Activated T-cell treated with anti-CD3 and anti-CD28 coated beads, Interleukin-2, amount 50 U/mL, for 24 hours (primary cell): ENCODE measurements around the gene GDPD3.
"Not testable (repeated sequence)": the region's sequence is repeated elsewhere in the genome, so short reads cannot be mapped to it uniquely, and the experiment has no call there.

Experiments used
- DNase-seq: peaks from one replicate; pipeline ENCODE4 v3.0.0-alpha.2; 2020
- H3K27ac Mint-ChIP-seq: 2 replicates; pipeline ENCODE4 v1.8.0; 2020; ENCODE audit warnings: mild to moderate bottlenecking, mixed read lengths
- H3K27me3 Mint-ChIP-seq: 2 replicates; pipeline ENCODE4 v1.8.0; 2020; ENCODE audit warnings: mixed read lengths
- H3K36me3 Mint-ChIP-seq: 2 replicates; pipeline ENCODE4 v1.8.0; 2020; ENCODE audit warnings: low read depth, mixed read lengths
- H3K4me1 Mint-ChIP-seq: 2 replicates; pipeline ENCODE4 v1.8.0; 2020; ENCODE audit warnings: low read depth, mixed read lengths
- H3K4me3 Mint-ChIP-seq: 2 replicates; pipeline ENCODE4 v1.8.0; 2020; ENCODE audit warnings: mild to moderate bottlenecking, moderate library complexity, mixed read lengths
- H3K9me3 Mint-ChIP-seq: 2 replicates; pipeline ENCODE4 v1.8.0; 2020; ENCODE audit warnings: mixed read lengths

Gene GDPD3

GRCh38 chr16:30115238-30115637 is 1.9 kb upstream of the GDPD3 start:
- Mint-ChIP-seq H3K4me3 (no peak overlapping the region), H3K4me1 (peaks cover 16% of the 10 kb centered on the region)

GRCh38 chr16:30114833-30115232 is 1.5 kb upstream of the GDPD3 start:
- Mint-ChIP-seq H3K36me3 (peaks cover 57% of the 10 kb centered on the region), H3K4me1 (peaks cover 13% of the 10 kb centered on the region)
- H3K27me3 Mint-ChIP-seq, H3K27ac Mint-ChIP-seq, DNase-seq, H3K4me3 Mint-ChIP-seq, H3K9me3 Mint-ChIP-seq: not testable (repeated sequence)

More at GRCh38 chr16:30115238-30115637, 1.9 kb upstream of the GDPD3 start:
- Mint-ChIP-seq H3K27ac (no peak overlapping the region), H3K36me3 (peaks cover 58% of the 10 kb centered on the region), H3K27me3 (no peaks in the 10 kb centered on the region), H3K9me3 (no peaks in the 10 kb centered on the region)
- no peak for DNase-seq

- H3K36me3 Mint-ChIP-seq: peaks cover 57% of the 10 kb centered on the region
- peaks cover 12% of the 10 kb centered on the region for H3K4me1 Mint-ChIP-seq
- no peak overlapping the region for H3K27ac Mint-ChIP-seq
- no peaks in the 10 kb centered on the region for H3K27me3 Mint-ChIP-seq
- DNase-seq: no peak
- H3K4me3 Mint-ChIP-seq: no peak overlapping the region
- H3K9me3 Mint-ChIP-seq: no peaks in the 10 kb centered on the region
These were observed 1.1 kb upstream of the GDPD3 start for GRCh38 chr16:30114411-30114810.

- no peaks in the 10 kb centered on the region for H3K27me3 Mint-ChIP-seq
- H3K4me3 Mint-ChIP-seq: no peak overlapping the region
- H3K9me3 Mint-ChIP-seq: no peaks in the 10 kb centered on the region
- DNase-seq: no peak
- peak overlapping the region; percentile 11 for H3K27ac Mint-ChIP-seq
- H3K36me3 Mint-ChIP-seq: peaks cover 55% of the 10 kb centered on the region
- peaks cover 11% of the 10 kb centered on the region for H3K4me1 Mint-ChIP-seq
These were observed 485 bp upstream of the GDPD3 start for GRCh38 chr16:30113711-30114333.

- peaks cover 53% of the 10 kb centered on the region for H3K36me3 Mint-ChIP-seq
- peak; percentile 79 for DNase-seq
- peaks cover 11% of the 10 kb centered on the region for H3K4me1 Mint-ChIP-seq
- H3K4me3 Mint-ChIP-seq: no peak overlapping the region
- no peaks in the 10 kb centered on the region for H3K27me3 Mint-ChIP-seq
- no peaks in the 10 kb centered on the region for H3K9me3 Mint-ChIP-seq
- H3K27ac Mint-ChIP-seq: no peak overlapping the region
These were observed 923 bp downstream of the GDPD3 start for GRCh38 chr16:30112197-30113030.

GRCh38 chr16:30110661-30111060 is 2.7 kb downstream of the GDPD3 start:
- Mint-ChIP-seq H3K4me1 (peaks cover 11% of the 10 kb centered on the region), H3K4me3 (no peak overlapping the region), H3K36me3 (peaks cover 44% of the 10 kb centered on the region), H3K27ac (no peak overlapping the region), H3K9me3 (no peaks in the 10 kb centered on the region), H3K27me3 (no peaks in the 10 kb centered on the region)
- no peak for DNase-seq

- DNase-seq: no peak
- H3K27me3 Mint-ChIP-seq: no peaks in the 10 kb centered on the region
- no peak overlapping the region for H3K27ac Mint-ChIP-seq
- H3K4me3 Mint-ChIP-seq: no peak overlapping the region
- no peaks in the 10 kb centered on the region for H3K9me3 Mint-ChIP-seq
- peaks cover 3% of the 10 kb centered on the region for H3K4me1 Mint-ChIP-seq
- peaks cover 49% of the 10 kb centered on the region for H3K36me3 Mint-ChIP-seq
These were observed 5.1 kb downstream of the GDPD3 start for GRCh38 chr16:30108059-30108850.

GRCh38 chr16:30104492-30104891 is 8.8 kb downstream of the GDPD3 start:
- Mint-ChIP-seq H3K4me3 (no peak overlapping the region), H3K9me3 (no peaks in the 10 kb centered on the region), H3K27ac (peak overlapping the region; percentile 55), H3K36me3 (peaks cover 32% of the 10 kb centered on the region), H3K4me1 (no peaks in the 10 kb centered on the region), H3K27me3 (no peaks in the 10 kb centered on the region)
- no peak for DNase-seq

GRCh38 chr16:30104090-30104489 is 9.2 kb downstream of the GDPD3 start:
- Mint-ChIP-seq H3K36me3 (peaks cover 32% of the 10 kb centered on the region), H3K4me1 (no peaks in the 10 kb centered on the region), H3K9me3 (no peaks in the 10 kb centered on the region), H3K4me3 (no peak overlapping the region), H3K27me3 (no peaks in the 10 kb centered on the region), H3K27ac (peak overlapping the region; percentile 55)
- no peak for DNase-seq

- H3K4me1 Mint-ChIP-seq: peaks cover 40% of the 10 kb centered on the region
- no peaks in the 10 kb centered on the region for H3K27me3 Mint-ChIP-seq
- H3K9me3 Mint-ChIP-seq: peaks cover 16% of the 10 kb centered on the region
- peaks cover 41% of the 10 kb centered on the region for H3K36me3 Mint-ChIP-seq
- H3K27ac Mint-ChIP-seq: peak overlapping the region; percentile 90
- DNase-seq: no peak
- peak overlapping the region; percentile 70 for H3K4me3 Mint-ChIP-seq
These were observed 16.3 kb downstream of the GDPD3 start for GRCh38 chr16:30096862-30097563.

GRCh38 chr16:30096105-30096861 is 17.1 kb downstream of the GDPD3 start, which contains the start of gene YPEL3:
Gene YPEL3 (minus strand): TSS chr16:30096213. CDS start chr16:30095482, 731 bp downstream.
- Mint-ChIP-seq H3K4me3 (peak within 1 kb of the TSS; percentile 81), H3K27me3 (no peaks in the 10 kb centered on the region), H3K36me3 (peaks cover 42% of the 10 kb centered on the region), H3K27ac (peak within 1 kb of the TSS; percentile 91), H3K9me3 (peaks cover 16% of the 10 kb centered on the region), H3K4me1 (peaks cover 47% of the 10 kb centered on the region)
- DNase-seq: peak; percentile 90

- peak; percentile 56 for DNase-seq
- peak overlapping the region; percentile 81 for H3K4me3 Mint-ChIP-seq
- peaks cover 16% of the 10 kb centered on the region for H3K9me3 Mint-ChIP-seq
- no peaks in the 10 kb centered on the region for H3K27me3 Mint-ChIP-seq
- peak overlapping the region; percentile 91 for H3K27ac Mint-ChIP-seq
- peaks cover 49% of the 10 kb centered on the region for H3K4me1 Mint-ChIP-seq
- peaks cover 42% of the 10 kb centered on the region for H3K36me3 Mint-ChIP-seq
These were observed 17.9 kb downstream of the GDPD3 start for GRCh38 chr16:30095166-30096078.
